HT-29 (cell line): ENCODE data around the gene TOLLIP. TPM values are rescaled to one million over a fixed set of nuclear protein-coding genes. Genes with fewer than 3 reads are reported as not detected.
A peak's percentile ranks its signal among the peaks of the same experiment; 100 is the strongest.
"Not testable (repeated sequence)": the region's sequence is repeated elsewhere in the genome, so short reads cannot be mapped to it uniquely, and the experiment has no call there.

Experiments used
- DNase-seq: peaks from one replicate; pipeline ENCODE4 v3.0.0-alpha.2; 2015; ENCODE audit warnings: low spot score
- total RNA-seq: library from RNA; depleted of rRNA; stranded (reverse); fragments of >200 nt; shearing (Covaris generic); gene quantifications from 2 replicates; pipeline ENCODE4 v1.2.3, GENCODE V29; 2014

The TOLLIP gene
- total RNA-seq, 1 experiment from 2014 or later = 53.6 TPM

GRCh38 chr11:1344056-1344635 is 34.7 kb upstream of the TOLLIP start:
- DNase-seq = no peak

GRCh38 chr11:1343391-1344055 is 34.1 kb upstream of the TOLLIP start:
- DNase-seq = no peak

GRCh38 chr11:1342946-1343345 is 33.5 kb upstream of the TOLLIP start:
- no peak for DNase-seq

GRCh38 chr11:1341928-1342524 is 32.6 kb upstream of the TOLLIP start:
- DNase-seq = no peak

DNA sequence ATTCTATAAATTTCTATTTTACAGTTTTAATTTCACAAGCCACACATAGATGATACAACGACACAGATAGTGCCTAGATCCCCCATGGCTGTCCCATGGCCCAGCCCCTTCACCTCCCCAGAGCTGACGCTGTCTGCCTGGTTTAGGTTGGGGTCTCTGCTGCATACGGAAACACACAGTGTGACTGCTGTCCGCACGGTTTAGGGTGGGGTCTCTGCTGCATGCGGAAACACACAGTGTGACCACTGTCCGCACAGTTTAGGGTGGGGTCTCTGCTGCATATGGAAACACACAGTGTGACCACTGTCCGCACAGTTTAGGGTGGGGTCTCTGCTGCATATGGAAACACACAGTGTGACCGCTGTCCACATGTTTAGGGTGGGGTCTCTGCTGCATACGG is 31.8 kb upstream of the TOLLIP start:
- not testable (repeated sequence) for DNase-seq

- DNase-seq = no peak
Measured at GRCh38 chr11:1340111-1340510, 30.7 kb upstream of the TOLLIP start.

- DNase-seq = no peak
Measured at GRCh38 chr11:1339066-1339675, 29.7 kb upstream of the TOLLIP start.

GRCh38 chr11:1338201-1339065 is 29.0 kb upstream of the TOLLIP start:
- no peak for DNase-seq

DNA sequence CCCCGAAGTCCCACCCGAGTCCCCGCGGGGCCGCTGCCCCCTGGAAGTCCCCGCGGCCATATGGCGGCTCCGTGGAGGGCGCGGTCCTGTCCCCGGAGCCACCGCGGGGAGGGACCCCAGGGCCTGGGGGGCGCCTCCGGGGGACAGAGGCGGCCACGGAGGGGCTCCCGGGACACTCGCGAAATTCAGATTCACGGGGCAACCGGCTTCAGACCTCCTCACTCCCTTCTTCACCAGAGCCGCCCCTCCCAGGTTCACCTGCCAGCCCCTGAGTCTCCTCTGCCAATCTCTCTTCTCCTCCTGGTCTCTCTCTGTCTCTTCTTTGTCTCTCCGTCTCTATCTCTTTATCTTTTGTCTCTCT is 28.2 kb upstream of the TOLLIP start:
- no peak for DNase-seq

- DNase-seq = no peak
Measured at GRCh38 chr11:1336836-1337646, 27.6 kb upstream of the TOLLIP start.

GRCh38 chr11:1335811-1336761 is 26.7 kb upstream of the TOLLIP start:
- DNase-seq = peak; percentile 53

GRCh38 chr11:1335264-1335810 is 25.9 kb upstream of the TOLLIP start:
- no peak for DNase-seq

- no peak for DNase-seq
Measured at GRCh38 chr11:1333860-1334259, 24.4 kb upstream of the TOLLIP start.

DNA sequence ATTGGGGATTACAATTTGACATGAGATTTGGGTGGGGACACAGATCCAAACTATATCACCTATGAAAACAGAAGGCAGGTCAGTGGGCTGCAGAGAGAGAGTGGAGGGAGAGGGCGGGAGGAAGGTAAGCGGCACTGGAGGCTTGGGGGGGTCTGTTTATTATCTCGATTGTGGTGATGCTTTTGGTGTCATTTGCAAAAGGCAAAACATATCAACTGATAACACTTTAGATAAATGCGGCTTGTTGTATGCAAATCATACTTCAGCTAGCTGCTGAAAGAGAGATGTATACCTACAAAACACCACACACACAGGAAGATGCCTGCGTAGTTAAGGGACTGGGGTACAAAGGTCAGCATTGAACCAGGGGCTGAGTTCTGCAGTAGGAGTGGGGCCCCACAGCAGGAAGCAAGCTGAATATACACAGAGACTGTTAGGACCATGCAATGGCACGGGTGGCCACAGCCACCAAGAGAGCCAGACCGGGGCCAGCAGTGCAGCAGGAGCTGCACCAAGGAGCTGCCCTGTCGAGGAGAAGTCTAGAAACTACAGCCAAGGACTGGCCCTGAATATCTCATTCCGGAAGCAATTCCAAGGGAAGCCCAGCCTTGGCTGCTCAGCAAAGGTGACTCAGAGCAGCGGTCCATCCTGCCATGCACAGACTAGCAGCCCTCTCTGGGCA is 23.8 kb upstream of the TOLLIP start:
- DNase-seq = no peak

GRCh38 chr11:1330473-1330872 is 21.0 kb upstream of the TOLLIP start:
- no peak for DNase-seq

GRCh38 chr11:1327064-1327460 is 17.6 kb upstream of the TOLLIP start:
- no peak for DNase-seq

GRCh38 chr11:1326435-1327063 is 17.1 kb upstream of the TOLLIP start:
- DNase-seq = no peak

GRCh38 chr11:1323774-1324173 is 14.3 kb upstream of the TOLLIP start:
- DNase-seq = peak; percentile 10
